Measurements from ENCODE around the gene H6PD. TPM values are rescaled to one million over a fixed set of nuclear protein-coding genes. Genes with fewer than 3 reads are reported as not detected.

H6PD gene, protein sequence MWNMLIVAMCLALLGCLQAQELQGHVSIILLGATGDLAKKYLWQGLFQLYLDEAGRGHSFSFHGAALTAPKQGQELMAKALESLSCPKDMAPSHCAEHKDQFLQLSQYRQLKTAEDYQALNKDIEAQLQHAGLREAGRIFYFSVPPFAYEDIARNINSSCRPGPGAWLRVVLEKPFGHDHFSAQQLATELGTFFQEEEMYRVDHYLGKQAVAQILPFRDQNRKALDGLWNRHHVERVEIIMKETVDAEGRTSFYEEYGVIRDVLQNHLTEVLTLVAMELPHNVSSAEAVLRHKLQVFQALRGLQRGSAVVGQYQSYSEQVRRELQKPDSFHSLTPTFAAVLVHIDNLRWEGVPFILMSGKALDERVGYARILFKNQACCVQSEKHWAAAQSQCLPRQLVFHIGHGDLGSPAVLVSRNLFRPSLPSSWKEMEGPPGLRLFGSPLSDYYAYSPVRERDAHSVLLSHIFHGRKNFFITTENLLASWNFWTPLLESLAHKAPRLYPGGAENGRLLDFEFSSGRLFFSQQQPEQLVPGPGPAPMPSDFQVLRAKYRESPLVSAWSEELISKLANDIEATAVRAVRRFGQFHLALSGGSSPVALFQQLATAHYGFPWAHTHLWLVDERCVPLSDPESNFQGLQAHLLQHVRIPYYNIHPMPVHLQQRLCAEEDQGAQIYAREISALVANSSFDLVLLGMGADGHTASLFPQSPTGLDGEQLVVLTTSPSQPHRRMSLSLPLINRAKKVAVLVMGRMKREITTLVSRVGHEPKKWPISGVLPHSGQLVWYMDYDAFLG
- total RNA-seq (2014; rRNA removed; shearing (Covaris generic)), result 12.2 and 12.6 TPM in 2 replicates

DNA sequence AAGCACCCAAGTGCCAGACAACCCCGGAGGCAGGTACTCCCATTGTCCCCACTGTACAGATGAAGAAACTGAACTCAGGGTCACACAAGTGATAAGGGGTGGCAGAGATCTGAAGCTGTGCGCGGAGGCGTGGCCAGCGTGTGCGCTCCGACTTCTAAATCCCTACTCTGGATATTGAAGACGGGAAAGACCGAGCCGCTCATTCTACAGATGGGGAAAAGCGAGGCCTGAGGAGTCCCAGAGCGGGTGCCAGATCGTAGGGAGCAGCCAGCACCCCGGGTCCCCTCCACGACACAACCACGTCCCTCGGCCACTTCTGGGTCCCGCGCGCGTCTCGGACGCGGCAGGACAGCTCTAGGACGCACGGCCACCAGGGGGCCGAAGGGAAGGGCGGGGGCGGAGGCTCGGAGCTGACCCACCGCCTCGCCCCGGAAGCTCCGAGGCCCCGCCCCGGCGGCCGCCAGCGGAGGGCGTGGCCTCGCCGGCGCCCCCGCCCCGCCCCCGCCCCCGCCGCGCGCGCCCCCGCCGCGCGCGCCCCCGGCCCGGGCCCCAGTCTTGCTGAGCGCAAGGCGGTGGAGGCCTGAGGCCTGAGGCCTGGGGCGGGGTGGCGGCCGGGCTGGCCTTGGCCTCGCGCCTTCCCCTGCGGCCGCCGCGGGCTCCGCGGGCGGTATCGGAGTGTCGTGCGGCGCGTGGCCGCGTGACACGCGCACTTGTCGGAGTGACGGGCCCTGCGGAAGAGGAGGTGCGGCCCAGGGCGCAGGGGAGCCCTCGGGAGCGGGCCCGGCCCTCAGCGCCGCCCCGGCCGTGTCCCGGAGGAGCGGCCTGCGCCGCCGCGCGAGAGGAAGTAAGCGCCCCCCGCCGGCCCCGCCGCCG, at the start of gene H6PD:
TSS of gene H6PD (plus strand) at position 552 of the 873 bp plus-strand sequence. CDS start 10,161 bp downstream, outside the sequence.
- H3K9me3 ChIP-seq (replicated peaks), result no peaks in the 10 kb centered on the region
- H3K4me1 ChIP-seq (replicated peaks), result peaks cover 29% of the 10 kb centered on the region
- H3K27ac ChIP-seq, result peak within 1 kb of the TSS; percentile 95
- DNase-seq (ENCODE audit: low read depth in 1 of 2, low spot score in 2 of 2), result peak; percentile 87 to 88
- H3K36me3 ChIP-seq, result no peaks in the 10 kb centered on the region; the same call in 1 of the 2 replicates
- H3K4me3 ChIP-seq, result peak within 1 kb of the TSS; percentile 90
- H3K27me3 ChIP-seq (replicated peaks), result no peaks in the 10 kb centered on the region

DNA sequence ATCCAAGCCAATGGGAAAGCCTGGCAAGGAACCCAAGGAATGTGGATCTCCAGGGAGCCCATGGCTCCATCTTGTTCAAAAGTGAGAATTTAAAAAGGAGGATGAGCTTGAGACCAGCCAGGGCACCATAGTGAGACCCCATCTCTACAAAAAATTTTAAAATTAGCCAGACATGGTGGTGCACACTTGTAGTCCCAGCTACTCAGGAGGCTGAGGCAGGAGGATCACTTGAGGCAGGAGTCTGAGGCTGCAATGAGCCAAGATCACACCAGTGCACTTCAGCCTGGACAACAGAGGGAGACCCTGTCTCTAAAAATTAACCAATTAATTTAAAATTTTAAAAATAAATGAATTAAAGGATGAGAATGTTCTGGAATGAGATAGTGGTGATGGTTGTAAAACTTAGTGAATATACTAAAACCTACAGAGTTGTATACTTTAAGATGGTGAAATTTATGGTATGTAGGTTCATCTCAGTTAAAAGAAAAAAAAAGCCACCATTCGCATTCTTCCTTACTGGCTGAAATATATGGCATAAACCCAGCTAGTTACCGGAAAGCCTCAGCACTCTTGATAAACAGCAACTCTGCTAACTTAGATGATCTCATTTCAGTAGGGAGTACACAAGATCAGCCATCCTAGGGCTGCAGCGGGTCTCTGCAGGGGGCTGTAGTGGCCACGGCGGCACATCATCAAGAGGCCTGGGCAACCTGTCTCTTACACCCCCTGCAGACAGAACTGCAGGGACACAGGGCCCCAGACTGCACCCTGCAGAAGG, 48.3 kb upstream of the H6PD start:
- DNase-seq (ENCODE audit: low read depth in 1 of 2, low spot score in 2 of 2), result no peak
- H3K9me3 ChIP-seq (replicated peaks), result 0 out of 2 replicates have a peak, but pooled peaks cover 2% of the 10 kb centered on the region
- H3K27ac ChIP-seq, result no peak overlapping the region
- peaks cover 15% of the 10 kb centered on the region for H3K4me1 ChIP-seq (replicated peaks)
- H3K36me3 ChIP-seq, result peaks cover 7% of the 10 kb centered on the region; the same call in 1 of the 2 replicates
- no peaks in the 10 kb centered on the region for H3K27me3 ChIP-seq (replicated peaks)
- H3K4me3 ChIP-seq, result no peak overlapping the region

DNA sequence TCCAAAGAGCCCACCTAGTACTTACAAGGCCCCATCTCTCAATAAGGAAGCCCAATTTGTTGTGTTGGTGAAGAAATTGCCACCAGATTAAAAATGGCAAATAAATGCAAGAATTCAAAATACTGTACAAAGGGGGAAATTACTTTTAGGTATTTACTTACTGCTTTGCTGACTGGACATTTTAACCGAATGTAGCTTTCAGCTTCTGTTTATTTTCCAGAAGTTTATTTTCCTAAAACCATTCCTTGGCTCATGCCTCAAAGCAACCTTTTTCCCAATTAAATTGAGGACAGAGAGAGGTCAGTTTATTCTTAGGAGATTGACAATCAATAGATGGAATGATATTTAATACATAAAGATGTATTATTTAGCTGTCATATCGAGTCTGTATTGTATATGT, 47.6 kb upstream of the H6PD start:
- H3K27ac ChIP-seq, result no peak overlapping the region
- DNase-seq (ENCODE audit: low read depth in 1 of 2, low spot score in 2 of 2), result no peak
- H3K9me3 ChIP-seq (replicated peaks), result no peaks in the 10 kb centered on the region
- no peak overlapping the region for H3K4me3 ChIP-seq
- peaks cover 9% of the 10 kb centered on the region for H3K4me1 ChIP-seq (replicated peaks)
- no peaks in the 10 kb centered on the region for H3K27me3 ChIP-seq (replicated peaks)
- peaks cover 4% of the 10 kb centered on the region; the same call in 1 of the 2 replicates for H3K36me3 ChIP-seq

DNA sequence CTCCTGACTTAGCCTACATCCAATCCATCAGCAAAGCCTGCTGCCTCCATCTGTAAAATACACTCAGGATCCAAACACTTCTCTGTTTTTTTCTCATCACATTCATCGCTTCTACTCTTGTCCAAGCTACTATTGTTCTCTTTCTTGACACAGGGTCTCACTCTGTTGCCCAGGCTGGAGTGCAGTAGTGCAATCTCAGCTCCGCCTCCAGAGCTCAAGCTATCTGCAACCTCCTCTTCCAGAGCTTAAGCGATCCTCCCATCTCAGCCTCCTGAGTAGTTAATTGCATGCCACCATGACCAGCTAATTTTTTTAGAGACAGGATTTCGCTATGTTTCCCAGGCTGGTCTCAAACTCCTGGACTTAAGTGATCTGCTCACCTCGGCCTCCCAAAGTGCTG, 44.3 kb upstream of the H6PD start:
- H3K36me3 ChIP-seq, result no peaks in the 10 kb centered on the region
- no peak for DNase-seq (ENCODE audit: low read depth in 1 of 2, low spot score in 2 of 2)

DNA sequence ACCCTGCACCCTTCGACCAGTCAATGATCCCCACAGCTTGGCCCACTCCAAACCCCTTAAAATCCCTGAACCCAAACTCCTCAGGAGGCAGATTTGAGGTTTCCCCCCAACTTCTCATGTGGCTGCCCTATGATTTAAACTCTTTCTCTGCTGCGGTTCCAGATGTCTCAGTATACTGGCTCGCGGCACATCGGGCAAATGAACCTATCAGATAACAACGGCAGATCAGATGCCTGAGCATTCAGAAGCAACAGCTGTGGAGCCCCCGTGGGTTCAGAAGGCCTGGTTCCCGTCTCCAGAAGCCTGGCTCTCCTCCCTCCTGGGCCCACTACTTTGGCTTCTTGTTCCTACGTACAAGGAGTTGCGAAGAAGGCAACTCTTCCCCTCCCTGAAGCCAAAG, 43.3 kb upstream of the H6PD start:
- Histone ChIP-seq H3K27me3 (replicated peaks) (no peaks in the 10 kb centered on the region), H3K4me1 (replicated peaks) (peaks cover 5% of the 10 kb centered on the region), H3K9me3 (replicated peaks) (no peaks in the 10 kb centered on the region), H3K4me3 (no peak overlapping the region), H3K27ac (no peak overlapping the region), H3K36me3 (no peaks in the 10 kb centered on the region)
- DNase-seq (ENCODE audit: low read depth in 1 of 2, low spot score in 2 of 2), result no peak

More for the DNA sequence above, 44.3 kb upstream of the H6PD start:
- no peaks in the 10 kb centered on the region for H3K9me3 ChIP-seq (replicated peaks)
- no peak overlapping the region for H3K27ac ChIP-seq
- H3K27me3 ChIP-seq (replicated peaks), result no peaks in the 10 kb centered on the region
- H3K4me3 ChIP-seq, result no peak overlapping the region
- H3K4me1 ChIP-seq (replicated peaks), result no peaks in the 10 kb centered on the region

DNA sequence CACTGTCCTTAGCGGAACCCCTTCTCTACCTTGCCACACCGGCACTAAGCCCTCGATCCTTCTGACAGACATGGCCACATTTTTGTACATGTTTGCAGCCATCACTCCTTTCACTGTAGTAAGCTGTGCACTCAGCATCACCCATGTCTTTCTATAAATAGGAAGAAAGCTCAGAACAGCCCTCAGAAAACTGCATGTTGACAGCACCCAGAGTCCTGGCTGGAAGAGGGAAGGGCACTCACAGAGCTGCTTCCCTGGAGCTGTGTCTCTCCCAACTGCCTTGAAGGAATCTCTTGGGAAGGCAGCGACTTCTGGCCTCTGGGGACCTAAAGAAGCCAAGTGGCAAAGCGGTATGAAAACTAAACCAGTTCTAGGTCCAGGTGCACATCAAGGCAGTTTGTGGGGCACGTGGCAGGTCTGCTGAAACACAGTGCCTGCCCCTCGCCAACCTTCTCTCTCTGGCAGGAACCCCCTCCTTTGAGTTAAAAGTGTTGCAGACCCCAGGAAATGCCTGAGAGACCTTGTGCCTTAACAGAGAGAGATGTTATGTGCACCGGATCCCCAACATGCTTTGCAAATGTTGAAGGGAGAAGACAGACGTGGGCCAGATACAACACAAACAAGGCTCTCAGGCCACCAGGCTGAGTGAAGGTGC, 41.9 kb upstream of the H6PD start:
- Histone ChIP-seq H3K4me3 (no peak overlapping the region), H3K9me3 (replicated peaks) (no peaks in the 10 kb centered on the region), H3K27me3 (replicated peaks) (no peaks in the 10 kb centered on the region), H3K36me3 (no peaks in the 10 kb centered on the region), H3K27ac (no peak overlapping the region), H3K4me1 (replicated peaks) (peaks cover 12% of the 10 kb centered on the region)
- DNase-seq (ENCODE audit: low read depth in 1 of 2, low spot score in 2 of 2), result no peak

DNA sequence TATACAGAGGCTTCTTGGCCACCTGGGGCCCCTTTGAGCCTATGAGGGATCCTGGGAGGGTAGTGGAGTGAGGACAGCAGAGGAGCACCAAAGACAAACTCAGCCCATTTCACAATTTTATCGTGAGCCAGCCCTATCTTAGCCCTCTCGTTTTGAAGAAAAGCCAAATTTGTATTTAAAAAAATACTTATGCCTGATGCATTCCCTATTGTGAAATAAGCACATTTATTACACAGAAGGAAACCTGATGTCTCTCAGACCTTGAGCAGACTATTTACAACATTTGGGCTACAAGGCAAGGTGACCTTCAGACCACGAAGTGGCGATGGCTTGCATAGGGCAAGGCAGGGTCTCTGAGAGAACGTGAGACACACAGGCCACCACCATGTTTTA, 41.3 kb upstream of the H6PD start:
- DNase-seq (ENCODE audit: low read depth in 1 of 2, low spot score in 2 of 2), result no peak
- Histone ChIP-seq H3K4me3 (no peak overlapping the region), H3K27me3 (replicated peaks) (peaks cover under 1% of the 10 kb centered on the region), H3K9me3 (replicated peaks) (no peaks in the 10 kb centered on the region), H3K4me1 (replicated peaks) (peaks cover 12% of the 10 kb centered on the region), H3K27ac (no peak overlapping the region), H3K36me3 (no peaks in the 10 kb centered on the region)

DNA sequence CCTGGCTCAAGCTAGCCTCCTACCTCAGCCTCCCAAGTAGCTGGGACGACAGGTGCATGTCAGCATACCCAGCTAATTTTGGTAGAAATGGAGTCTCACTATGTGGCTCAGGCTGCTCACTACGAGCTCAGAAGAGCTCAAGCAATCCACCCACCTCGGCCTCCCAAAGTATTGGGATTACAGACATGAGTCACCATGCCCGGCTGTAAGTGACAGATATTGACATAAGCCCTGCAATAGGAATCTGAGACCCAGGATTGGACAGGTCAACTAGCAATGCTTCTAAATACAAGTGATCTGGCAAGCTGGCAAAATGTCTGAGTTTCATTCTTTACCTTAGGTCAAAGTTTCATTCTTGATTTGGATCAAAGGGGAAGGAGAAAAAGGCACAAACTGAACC, 40.5 kb upstream of the H6PD start:
- Histone ChIP-seq H3K4me3 (no peak overlapping the region), H3K9me3 (replicated peaks) (no peaks in the 10 kb centered on the region), H3K27me3 (replicated peaks) (peaks cover 4% of the 10 kb centered on the region), H3K27ac (no peak overlapping the region), H3K36me3 (no peaks in the 10 kb centered on the region), H3K4me1 (replicated peaks) (peaks cover 14% of the 10 kb centered on the region)
- DNase-seq (ENCODE audit: low read depth in 1 of 2, low spot score in 2 of 2), result no peak

DNA sequence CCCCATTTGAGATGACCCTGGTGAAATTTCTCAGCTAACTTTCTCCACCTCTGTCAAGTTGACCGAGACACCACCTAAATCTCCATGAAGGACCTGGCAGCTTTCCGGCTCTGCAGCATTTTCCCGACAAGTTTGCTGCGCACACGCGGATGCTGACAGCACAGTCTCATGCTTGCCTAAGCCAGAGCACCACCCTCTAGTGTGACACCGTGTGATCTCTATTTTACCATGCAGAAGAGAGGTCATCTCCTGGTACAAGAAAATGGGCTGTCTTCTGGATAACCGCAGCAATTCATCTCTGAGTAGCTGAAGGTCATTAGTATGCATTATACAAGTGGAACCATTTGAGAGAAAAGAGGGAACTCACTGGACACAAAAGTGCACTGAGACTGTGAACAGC, 38.9 kb upstream of the H6PD start:
- Histone ChIP-seq H3K36me3 (no peaks in the 10 kb centered on the region), H3K27me3 (replicated peaks) (peaks cover 12% of the 10 kb centered on the region), H3K27ac (no peak overlapping the region), H3K4me1 (replicated peaks) (peaks cover 14% of the 10 kb centered on the region), H3K4me3 (no peak overlapping the region), H3K9me3 (replicated peaks) (no peaks in the 10 kb centered on the region)
- DNase-seq (ENCODE audit: low read depth in 1 of 2, low spot score in 2 of 2), result no peak

DNA sequence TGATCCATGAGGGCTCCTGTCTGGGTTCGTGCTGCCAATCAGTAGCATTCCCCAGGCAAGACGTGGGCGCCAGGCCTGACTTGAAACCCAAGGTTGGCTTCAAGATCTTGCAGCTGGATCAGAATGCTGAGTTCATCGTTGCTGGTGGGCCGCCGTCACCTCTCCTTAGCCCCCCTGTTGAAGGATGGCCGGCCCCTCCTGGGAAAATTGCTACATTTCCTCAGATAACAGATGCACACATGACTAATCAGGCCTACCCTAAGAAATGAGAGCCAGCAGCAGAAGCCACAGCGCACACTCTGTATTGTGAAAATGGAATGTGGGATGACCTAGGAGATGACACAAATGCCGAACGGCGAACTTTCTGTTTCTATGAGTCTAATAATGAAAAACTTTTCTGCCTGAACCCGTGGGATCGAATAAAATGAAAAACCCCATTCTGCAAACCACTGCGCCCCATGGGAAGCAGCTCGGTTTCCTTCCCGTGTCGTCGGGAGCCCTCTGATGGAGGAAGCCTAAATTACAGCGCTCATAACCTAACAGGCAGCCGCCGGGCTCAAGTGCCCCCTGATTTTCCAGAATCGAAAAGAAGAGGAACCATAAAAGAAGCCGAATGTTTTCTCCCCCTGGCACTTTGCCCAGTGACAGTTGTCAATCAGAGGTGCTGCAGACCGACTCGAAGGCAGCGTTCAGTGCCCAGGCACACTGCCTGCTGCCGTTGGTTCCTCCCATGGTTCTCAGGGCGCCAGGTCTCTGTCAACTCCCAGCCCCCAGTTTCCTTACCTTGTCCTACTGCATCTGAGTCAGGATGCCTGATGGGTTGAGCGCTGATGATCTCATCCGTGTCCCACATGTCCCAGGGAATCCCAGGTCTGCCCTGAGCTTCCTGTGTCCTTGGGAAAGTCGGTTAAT, 38.2 kb upstream of the H6PD start:
- Histone ChIP-seq H3K27ac (no peak overlapping the region), H3K27me3 (replicated peaks) (peaks cover 17% of the 10 kb centered on the region), H3K4me1 (replicated peaks) (peaks cover 18% of the 10 kb centered on the region), H3K36me3 (no peaks in the 10 kb centered on the region), H3K4me3 (no peak overlapping the region), H3K9me3 (replicated peaks) (no peaks in the 10 kb centered on the region)
- DNase-seq (ENCODE audit: low read depth in 1 of 2, low spot score in 2 of 2), result peak; percentile 61 to 64

DNA sequence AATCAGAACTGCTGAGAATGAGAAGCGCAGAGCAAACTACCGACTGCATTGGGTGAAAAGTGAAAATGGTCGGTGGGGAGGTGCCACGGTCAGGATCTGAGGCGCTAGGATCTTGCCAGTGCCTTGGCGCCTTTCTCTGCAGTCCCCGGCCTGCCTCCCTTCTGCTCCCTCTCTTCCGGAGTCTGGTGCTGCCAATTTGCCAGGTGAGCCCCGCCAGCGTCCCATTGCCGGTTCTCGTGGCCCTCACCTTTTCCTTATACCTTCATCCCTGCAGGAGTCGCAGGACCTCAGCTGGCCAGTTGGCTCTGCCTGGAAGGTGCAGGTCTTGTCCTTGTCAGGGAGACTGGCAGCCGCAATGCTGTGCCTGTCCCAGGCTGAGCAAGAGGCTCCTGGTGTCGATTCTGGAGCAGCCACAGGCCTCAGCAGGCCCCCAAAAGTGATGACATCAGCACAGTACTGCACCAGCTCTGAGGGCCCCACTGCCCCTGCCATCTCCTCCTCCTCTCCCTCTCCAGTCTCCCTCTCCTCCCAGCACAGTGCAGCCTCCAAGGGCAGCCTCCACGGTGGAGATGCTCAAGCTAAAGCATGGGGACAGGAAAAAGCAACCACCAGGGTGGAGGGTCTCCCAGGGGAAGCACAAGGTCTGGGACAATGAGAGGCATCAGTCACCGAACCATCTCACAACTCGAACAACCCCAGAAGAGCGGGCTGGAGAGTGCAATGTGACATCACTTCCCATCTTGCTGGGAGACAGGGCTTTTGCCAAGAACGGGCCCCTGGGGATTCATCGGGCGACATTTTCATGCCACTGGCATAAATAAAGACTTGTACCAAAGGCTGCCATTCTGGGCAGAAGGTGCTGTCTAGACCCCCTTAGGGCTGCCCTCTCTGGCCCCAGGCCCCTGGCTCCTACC, 37.1 kb upstream of the H6PD start:
- Histone ChIP-seq H3K27ac (no peak overlapping the region), H3K9me3 (replicated peaks) (no peaks in the 10 kb centered on the region), H3K27me3 (replicated peaks) (peaks cover 24% of the 10 kb centered on the region), H3K36me3 (no peaks in the 10 kb centered on the region), H3K4me3 (no peak overlapping the region), H3K4me1 (replicated peaks) (peaks cover 23% of the 10 kb centered on the region)
- DNase-seq (ENCODE audit: low read depth in 1 of 2, low spot score in 2 of 2), result no peak

Data from SJSA1 (cell line).